PFSK-1 (cell line): ENCODE results near the gene ZNF652.

Experiments
- FOXP2 ChIP-seq: optimal IDR thresholded peaks from 2 replicates; pipeline ENCODE3; 2011; ENCODE audit warnings: borderline replicate concordance, control low read depth, inconsistent platforms; ENCODE audit not compliant: insufficient read depth; ENCODE audit errors: extremely low read length, extremely low read depth
- POLR2AphosphoS5 ChIP-seq: IDR thresholded peaks from 2 replicates; pipeline ENCODE4 v1.6.1; 2012; ENCODE audit warnings: low read depth, mild to moderate bottlenecking, control low read depth, low read length, moderate library complexity
- REST ChIP-seq, 2 experiments: IDR thresholded peaks; 2 replicates each; pipeline versions ENCODE4 v1.6.1 to v1.8.0; 2011 to 2012; ENCODE audit warnings: low read depth in 2 of 2, low read length in 2 of 2, control low read depth in 1 of 2, inconsistent platforms in 1 of 2, mild to moderate bottlenecking in 1 of 2, moderate library complexity in 1 of 2; ENCODE audit not compliant: insufficient read depth in 1 of 2
- SIN3A ChIP-seq: IDR thresholded peaks from 2 replicates; pipeline ENCODE4 v1.6.1; 2012; ENCODE audit warnings: mild to moderate bottlenecking, low read length, moderate library complexity, borderline replicate concordance; ENCODE audit not compliant: insufficient read depth
- TAF1 ChIP-seq: IDR thresholded peaks from 2 replicates; pipeline ENCODE4 v1.6.1; 2012; ENCODE audit warnings: low read length, control low read depth, borderline replicate concordance; ENCODE audit not compliant: insufficient read depth

ZNF652 gene

DNA sequence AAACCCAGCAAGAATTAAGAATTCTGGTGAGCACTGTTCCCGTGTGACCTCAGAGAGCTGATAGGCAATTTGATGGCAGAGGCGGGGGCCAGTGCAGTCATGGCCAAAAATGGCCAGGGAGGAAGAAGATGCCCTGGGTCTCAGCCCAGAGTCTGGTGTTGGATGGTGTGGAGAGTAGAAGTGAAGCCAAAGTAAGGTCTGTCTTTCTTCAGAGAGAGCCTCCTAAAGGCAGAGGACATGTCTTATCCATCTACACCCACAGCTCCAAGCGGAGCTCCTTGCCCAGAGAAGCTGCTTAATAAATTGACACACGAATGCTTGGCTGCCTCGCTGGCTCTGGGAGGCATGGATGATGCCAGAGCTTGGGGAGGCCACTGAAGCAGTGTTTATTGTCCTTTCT lies 19.7 kb upstream of the ZNF652 start:
- TF ChIP-seq REST (IDR thresholded peaks at IDR 0.05; ENCODE audit: insufficient read depth in 1 of 2, low read depth in 2 of 2, low read length in 2 of 2) (no peak), POLR2AphosphoS5 (no peak), TAF1 (no peak), SIN3A (no peak), FOXP2 (no peak)

GRCh38 chr17:49381033-49381432 lies 19.0 kb upstream of the ZNF652 start:
- TF ChIP-seq FOXP2 = no peak
- TF ChIP-seq REST (IDR thresholded peaks at IDR 0.05; ENCODE audit: insufficient read depth in 1 of 2, low read depth in 2 of 2, low read length in 2 of 2) = no peak
- TF ChIP-seq TAF1 = no peak
- TF ChIP-seq SIN3A = no peak
- TF ChIP-seq POLR2AphosphoS5 = no peak

DNA sequence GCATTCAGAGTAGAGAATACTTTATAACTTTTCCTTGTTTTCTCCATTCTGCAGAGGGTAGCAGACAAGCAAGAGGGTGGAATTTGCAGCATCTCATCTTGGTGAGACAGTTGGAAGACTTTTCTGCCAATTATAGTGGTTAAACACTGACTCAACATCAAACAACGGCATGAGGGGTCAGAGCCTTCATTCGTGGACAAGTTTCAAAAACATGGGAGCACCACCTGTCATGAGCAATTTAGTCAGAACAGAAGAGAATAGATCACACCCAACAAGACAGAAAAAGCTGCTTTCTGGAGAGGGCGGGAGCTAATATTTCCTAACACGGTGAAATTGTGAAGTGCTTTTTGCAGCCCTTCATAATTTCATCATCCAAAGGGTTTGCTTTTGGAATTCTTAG lies 17.9 kb upstream of the ZNF652 start:
- TF ChIP-seq POLR2AphosphoS5 (no peak), TAF1 (no peak)

- TF ChIP-seq TAF1 = no peak
Observed at GRCh38 chr17:49378311-49378710, 16.3 kb upstream of the ZNF652 start.

- TF ChIP-seq FOXP2 (no peak), POLR2AphosphoS5 (no peak), SIN3A (no peak), TAF1 (no peak), REST (IDR thresholded peaks at IDR 0.05; ENCODE audit: insufficient read depth in 1 of 2, low read depth in 2 of 2, low read length in 2 of 2) (no peak)
Observed at GRCh38 chr17:49375544-49375943, 13.5 kb upstream of the ZNF652 start.

- TF ChIP-seq FOXP2 (no peak), POLR2AphosphoS5 (no peak), TAF1 (no peak)
Observed at GRCh38 chr17:49373115-49373514, 11.1 kb upstream of the ZNF652 start.

DNA sequence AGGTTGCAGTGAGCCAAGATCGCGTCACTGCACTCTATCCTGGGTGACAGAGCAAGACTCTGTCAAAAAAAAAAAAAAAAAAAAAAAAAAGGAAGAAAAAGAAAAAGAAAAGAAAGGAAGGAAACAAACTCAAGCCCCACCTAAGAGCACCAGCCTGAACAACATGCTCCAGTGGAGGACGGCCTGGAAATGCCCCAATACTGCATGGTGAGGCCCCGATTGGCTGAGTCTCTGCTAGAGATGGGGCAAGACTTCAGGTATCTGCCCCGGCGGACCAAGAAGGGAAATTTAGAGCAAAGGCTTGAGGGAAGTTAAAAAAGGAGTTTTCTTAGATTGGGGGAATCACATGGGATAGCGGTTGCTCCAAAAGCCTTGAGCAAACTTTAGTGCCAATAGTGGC lies 10.4 kb upstream of the ZNF652 start:
- TF ChIP-seq POLR2AphosphoS5 (no peak), TAF1 (no peak), REST (IDR thresholded peaks at IDR 0.05; ENCODE audit: insufficient read depth in 1 of 2, low read depth in 2 of 2, low read length in 2 of 2) (no peak), FOXP2 (no peak), SIN3A (no peak)
